ENCODE results near the gene CRADD. TPM values are rescaled to one million over a fixed set of nuclear protein-coding genes. Genes with fewer than 3 reads are reported as not detected.

Gene CRADD
- total RNA-seq, 4 donors from 2014 or later = 51.0 to 86.3 (median 56.6) TPM

- DNase-seq (ENCODE audit: low spot score in 2 of 2) = no peak
- TF ChIP-seq POLR2A (IDR thresholded peaks at IDR 0.05) (no peak), EP300 (IDR thresholded peaks at IDR 0.05) (no peak), CTCF (IDR thresholded peaks at IDR 0.05) (no peak)
- Histone ChIP-seq H3K36me3 (no peaks in the 10 kb centered on the region), H3K27me3 (no peaks in the 10 kb centered on the region), H3K4me3 (no peak overlapping the region), H3K9me3 (peaks cover 0 to 3% (median 0%) of the 10 kb centered on the region in 4 donors), H3K27ac (peak overlapping the region in 1 of 4 donors; percentile 40), H3K4me1 (no peaks in the 10 kb centered on the region)
- WGBS, 2 donors = 67 to 79% methylated on average over 3 of the region's 3 CpGs
Measured at GRCh38 chr12:93698307-93699092, 21.3 kb downstream of the CRADD start.

GRCh38 chr12:93699271-93700145 is 22.3 kb downstream of the CRADD start:
- WGBS, 2 donors = 69 to 72% methylated on average over 9 of the region's 9 CpGs
- DNase-seq (ENCODE audit: low spot score in 2 of 2) = no peak
- Histone ChIP-seq H3K27me3 (no peaks in the 10 kb centered on the region), H3K4me1 (peaks cover 0 to 6% (median 0%) of the 10 kb centered on the region in 4 donors), H3K4me3 (no peak overlapping the region), H3K9me3 (no peaks in the 10 kb centered on the region), H3K27ac (no peak overlapping the region), H3K36me3 (no peaks in the 10 kb centered on the region)
- no peak for TF ChIP-seq CTCF (IDR thresholded peaks at IDR 0.05)
- no peak for TF ChIP-seq EP300 (IDR thresholded peaks at IDR 0.05)

GRCh38 chr12:93702707-93703315 is 25.6 kb downstream of the CRADD start:
- no peak for TF ChIP-seq POLR2A (IDR thresholded peaks at IDR 0.05)
- no peak for TF ChIP-seq CTCF (IDR thresholded peaks at IDR 0.05)
- TF ChIP-seq EP300 (IDR thresholded peaks at IDR 0.05) = no peak
- DNase-seq (ENCODE audit: low spot score in 2 of 2) = no peak
- H3K9me3 ChIP-seq = no peaks in the 10 kb centered on the region
- peaks cover 0 to 17% (median 0%) of the 10 kb centered on the region in 4 donors for H3K4me1 ChIP-seq
- H3K27ac ChIP-seq = no peak overlapping the region
- no peaks in the 10 kb centered on the region for H3K36me3 ChIP-seq
- H3K27me3 ChIP-seq = no peaks in the 10 kb centered on the region
- H3K4me3 ChIP-seq = no peak overlapping the region
- 93% methylated on average over 3 of the region's 3 CpGs for WGBS, 2 donors

- H3K36me3 ChIP-seq = peaks cover 0 to 4% (median 0%) of the 10 kb centered on the region in 3 donors
- no peak overlapping the region for H3K27ac ChIP-seq
- H3K4me1 ChIP-seq = peaks cover 0 to 17% (median 0%) of the 10 kb centered on the region in 4 donors
- H3K4me3 ChIP-seq = no peak overlapping the region
- TF ChIP-seq POLR2A (IDR thresholded peaks at IDR 0.05) (no peak), EP300 (IDR thresholded peaks at IDR 0.05) (no peak), CTCF (IDR thresholded peaks at IDR 0.05) (no peak)
- no peak for DNase-seq (ENCODE audit: low spot score in 2 of 2)
- H3K27me3 ChIP-seq = no peaks in the 10 kb centered on the region
- H3K9me3 ChIP-seq = peaks cover 0 to 5% (median 0%) of the 10 kb centered on the region in 4 donors
Measured at GRCh38 chr12:93704122-93704521, 26.9 kb downstream of the CRADD start.
